Kidney capillary endothelial cell (primary cell): ENCODE measurements around the gene SLC43A3.

Source experiments
- DNase-seq: peaks from one replicate; pipeline ENCODE4 v3.0.0-alpha.2; 2018; ENCODE audit warnings: low spot score

Gene SLC43A3

GRCh38 chr11:57427727-57428082 lies 784 bp upstream of the SLC43A3 start:
- DNase-seq = no peak

GRCh38 chr11:57426439-57426928 lies 437 bp downstream of the SLC43A3 start:
- no peak for DNase-seq

- DNase-seq = no peak
These were observed 1.1 kb downstream of the SLC43A3 start for GRCh38 chr11:57425565-57426438.

- DNase-seq = peak; percentile 96
These were observed 1.9 kb downstream of the SLC43A3 start for GRCh38 chr11:57424792-57425564.

GRCh38 chr11:57424137-57424791 lies 2.7 kb downstream of the SLC43A3 start:
- no peak for DNase-seq

- DNase-seq = no peak
These were observed 4.3 kb downstream of the SLC43A3 start for GRCh38 chr11:57422669-57423068.

GRCh38 chr11:57421805-57422204 lies 5.1 kb downstream of the SLC43A3 start:
- DNase-seq = no peak

- DNase-seq = no peak
These were observed 5.9 kb downstream of the SLC43A3 start for GRCh38 chr11:57421066-57421465.

- no peak for DNase-seq
These were observed 7.8 kb downstream of the SLC43A3 start for GRCh38 chr11:57419146-57419545.

- no peak for DNase-seq
These were observed 8.8 kb downstream of the SLC43A3 start for GRCh38 chr11:57418131-57418530.

- no peak for DNase-seq
These were observed 9.9 kb downstream of the SLC43A3 start for GRCh38 chr11:57417056-57417455.

GRCh38 chr11:57416436-57416835 lies 10.5 kb downstream of the SLC43A3 start:
- DNase-seq = no peak

- no peak for DNase-seq
These were observed 12.2 kb downstream of the SLC43A3 start for GRCh38 chr11:57414612-57415212.

- no peak for DNase-seq
These were observed 13.2 kb downstream of the SLC43A3 start for GRCh38 chr11:57413681-57414080.

- no peak for DNase-seq
These were observed 16.6 kb downstream of the SLC43A3 start for GRCh38 chr11:57410287-57410686.

GRCh38 chr11:57409321-57410100 lies 17.4 kb downstream of the SLC43A3 start:
- DNase-seq = no peak

GRCh38 chr11:57408771-57409170 lies 18.1 kb downstream of the SLC43A3 start:
- no peak for DNase-seq

GRCh38 chr11:57407941-57408475 lies 18.9 kb downstream of the SLC43A3 start:
- DNase-seq = no peak

GRCh38 chr11:57407010-57407920 lies 19.7 kb downstream of the SLC43A3 start:
- DNase-seq = no peak

GRCh38 chr11:57406337-57406904 lies 20.5 kb downstream of the SLC43A3 start:
- DNase-seq = peak; percentile 76
